Neural progenitor cell (in vitro differentiated cells): ENCODE results near the gene ZNF597. TPM values are rescaled to one million over a fixed set of nuclear protein-coding genes. Genes with fewer than 3 reads are reported as not detected.

Source experiments
- DNase-seq: peaks from one replicate; pipeline ENCODE4 v3.0.0-alpha.2; 2016; ENCODE audit warnings: low spot score
- H2AFZ ChIP-seq: fragments of 200-600 bp; sonication (generic); replicated peaks from 2 replicates; pipeline ENCODE4 v1.6.1; 2016; ENCODE audit warnings: antibody characterized with exemption
- H3F3A ChIP-seq: fragments of 200-600 bp; sonication (generic); 2 replicates; pipeline ENCODE4 v1.6.1; 2016; ENCODE audit warnings: antibody characterized with exemption, low read depth
- H3K27ac ChIP-seq: fragments of 200-600 bp; sonication (generic); 2 replicates; pipeline ENCODE4 v1.5.1; 2016; ENCODE audit warnings: mild to moderate bottlenecking
- H3K27me3 ChIP-seq: fragments of 200-600 bp; sonication (generic); 2 replicates; pipeline ENCODE4 v1.6.1; 2016; ENCODE audit warnings: mild to moderate bottlenecking, moderate library complexity
- H3K36me3 ChIP-seq: fragments of 200-600 bp; sonication (generic); 2 replicates; pipeline ENCODE4 v1.5.1; 2016
- H3K4me1 ChIP-seq: fragments of 200-600 bp; sonication (generic); 2 replicates; pipeline ENCODE4 v1.6.1; 2016; ENCODE audit warnings: mixed run types
- H3K4me2 ChIP-seq: fragments of 200-600 bp; sonication (generic); 2 replicates; pipeline ENCODE4 v1.6.1; 2016
- H3K4me3 ChIP-seq: fragments of 200-600 bp; sonication (generic); 2 replicates; pipeline ENCODE4 v1.5.1; 2016
- H3K79me2 ChIP-seq: fragments of 200-600 bp; sonication (generic); 2 replicates; pipeline ENCODE4 v1.6.1; 2016; ENCODE audit warnings: low read depth
- H3K9ac ChIP-seq: fragments of 200-600 bp; sonication (generic); 2 replicates; pipeline ENCODE4 v1.6.1; 2016
- H3K9me3 ChIP-seq: fragments of 200-600 bp; sonication (generic); 2 replicates; pipeline ENCODE4 v1.5.1; 2016; ENCODE audit warnings: low read depth
- H4K20me1 ChIP-seq: fragments of 200-600 bp; sonication (generic); 2 replicates; pipeline ENCODE4 v1.6.1; 2016; ENCODE audit warnings: low read depth
- H3K27ac Mint-ChIP-seq: 3 replicates; pipeline ENCODE4 v1.8.0; 2021; ENCODE audit warnings: mixed read lengths
- H3K27me3 Mint-ChIP-seq: 2 replicates; pipeline ENCODE4 v1.8.0; 2022; ENCODE audit warnings: low read depth, mild to moderate bottlenecking, inconsistent platforms, moderate library complexity, mixed read lengths; ENCODE audit not compliant: insufficient read depth
- H3K36me3 Mint-ChIP-seq: 3 replicates; pipeline ENCODE4 v1.8.0; 2021; ENCODE audit warnings: mixed read lengths
- H3K4me1 Mint-ChIP-seq: 3 replicates; pipeline ENCODE4 v1.8.0; 2021; ENCODE audit warnings: mixed read lengths
- H3K4me3 Mint-ChIP-seq: 3 replicates; pipeline ENCODE4 v1.8.0; 2021; ENCODE audit warnings: mild to moderate bottlenecking, moderate library complexity, mixed read lengths
- H3K9me3 Mint-ChIP-seq: 3 replicates; pipeline ENCODE4 v1.8.0; 2020; ENCODE audit warnings: mixed read lengths
- CTCF ChIP-seq: fragments of 200-600 bp; sonication (generic); IDR thresholded peaks from 2 replicates; pipeline ENCODE4 v1.5.1; 2017; ENCODE audit warnings: antibody characterized with exemption, mild to moderate bottlenecking
- EZH2 ChIP-seq: fragments of 200-600 bp; sonication (generic); IDR thresholded peaks from 2 replicates; pipeline ENCODE4 v1.6.1; 2017; ENCODE audit warnings: antibody characterized with exemption, mild to moderate bottlenecking, moderate library complexity
- EZH2phosphoT487 ChIP-seq: fragments of 200-600 bp; sonication (generic); IDR thresholded peaks from 2 replicates; pipeline ENCODE4 v1.6.1; 2017; ENCODE audit warnings: antibody characterized with exemption
- total RNA-seq: library from RNA; depleted of rRNA; stranded (reverse); fragments of >200 nt; gene quantifications from 2 replicates; pipeline ENCODE4 v1.2.3, GENCODE V29; 2015; ENCODE audit warnings: low replicate concordance

Gene ZNF597
- total RNA-seq, 1 donor from 2014 or later, result 1.4 TPM

GRCh38 chr16:3479654-3480216, 36.4 kb upstream of the ZNF597 start:
- H3K9me3 ChIP-seq, result no peaks in the 10 kb centered on the region
- H3K79me2 ChIP-seq, result peaks cover 25% of the 10 kb centered on the region
- no peak overlapping the region for H3K27ac Mint-ChIP-seq
- H4K20me1 ChIP-seq, result peaks cover 31% of the 10 kb centered on the region
- H3K4me3 Mint-ChIP-seq, result no peak overlapping the region
- H3K36me3 ChIP-seq, result no peaks in the 10 kb centered on the region
- no peaks in the 10 kb centered on the region for H3K4me1 ChIP-seq
- H3K9me3 Mint-ChIP-seq, result no peaks in the 10 kb centered on the region
- H3K36me3 Mint-ChIP-seq, result peaks cover 29% of the 10 kb centered on the region
- no peaks in the 10 kb centered on the region for H3K27me3 ChIP-seq
- no peak overlapping the region for H2AFZ ChIP-seq
- H3K27me3 Mint-ChIP-seq, result peaks cover 2% of the 10 kb centered on the region
- no peaks in the 10 kb centered on the region for H3K4me1 Mint-ChIP-seq
- H3K4me3 ChIP-seq, result no peak overlapping the region
- no peak overlapping the region for H3K27ac ChIP-seq
- no peaks in the 10 kb centered on the region for H3F3A ChIP-seq
- no peak for TF ChIP-seq CTCF
- TF ChIP-seq EZH2, result no peak
- TF ChIP-seq EZH2phosphoT487, result no peak
- H3K4me2 ChIP-seq, result no peak overlapping the region
- DNase-seq, result no peak
- H3K9ac ChIP-seq, result no peak overlapping the region

- no peak for TF ChIP-seq CTCF
- no peak for TF ChIP-seq EZH2phosphoT487
- TF ChIP-seq EZH2, result no peak
Measured at GRCh38 chr16:3478242-3478925, 35.1 kb upstream of the ZNF597 start.

GRCh38 chr16:3476409-3476808, 33.1 kb upstream of the ZNF597 start:
- no peaks in the 10 kb centered on the region for H3K36me3 ChIP-seq
- DNase-seq, result no peak
- H3K4me1 ChIP-seq, result no peaks in the 10 kb centered on the region
- no peaks in the 10 kb centered on the region for H3F3A ChIP-seq
- TF ChIP-seq EZH2 (no peak), CTCF (no peak), EZH2phosphoT487 (no peak)
- H3K36me3 Mint-ChIP-seq, result peaks cover 19% of the 10 kb centered on the region
- no peak overlapping the region for H3K4me2 ChIP-seq
- no peak overlapping the region for H3K9ac ChIP-seq
- H4K20me1 ChIP-seq, result peaks cover 34% of the 10 kb centered on the region
- no peaks in the 10 kb centered on the region for H3K4me1 Mint-ChIP-seq
- H2AFZ ChIP-seq, result no peak overlapping the region
- H3K27me3 Mint-ChIP-seq, result peaks cover 2% of the 10 kb centered on the region
- H3K27ac ChIP-seq, result no peak overlapping the region
- peaks cover 58% of the 10 kb centered on the region for H3K79me2 ChIP-seq
- H3K4me3 Mint-ChIP-seq, result no peak overlapping the region
- H3K4me3 ChIP-seq, result no peak overlapping the region
- no peak overlapping the region for H3K27ac Mint-ChIP-seq
- H3K9me3 Mint-ChIP-seq, result no peaks in the 10 kb centered on the region
- H3K27me3 ChIP-seq, result no peaks in the 10 kb centered on the region
- H3K9me3 ChIP-seq, result no peaks in the 10 kb centered on the region

More at GRCh38 chr16:3478242-3478925, 35.1 kb upstream of the ZNF597 start:
- no peaks in the 10 kb centered on the region for H3K9me3 Mint-ChIP-seq
- Histone ChIP-seq H3K36me3 (no peaks in the 10 kb centered on the region), H3F3A (no peaks in the 10 kb centered on the region), H3K4me3 (no peak overlapping the region), H3K79me2 (peaks cover 38% of the 10 kb centered on the region), H4K20me1 (peaks cover 38% of the 10 kb centered on the region), H3K27ac (no peak overlapping the region), H3K4me1 (no peaks in the 10 kb centered on the region), H3K9ac (no peak overlapping the region), H3K9me3 (no peaks in the 10 kb centered on the region), H2AFZ (no peak overlapping the region), H3K4me2 (no peak overlapping the region), H3K27me3 (no peaks in the 10 kb centered on the region)
- peaks cover 2% of the 10 kb centered on the region for H3K27me3 Mint-ChIP-seq
- no peak for DNase-seq
- H3K4me1 Mint-ChIP-seq, result no peaks in the 10 kb centered on the region
- H3K36me3 Mint-ChIP-seq, result peaks cover 22% of the 10 kb centered on the region
- no peak overlapping the region for H3K4me3 Mint-ChIP-seq
- peak overlapping the region; percentile 69 for H3K27ac Mint-ChIP-seq
